ENCODE measurements around the gene MILR1.
"Not testable (repeated sequence)": the region's sequence is repeated elsewhere in the genome, so short reads cannot be mapped to it uniquely, and the experiment has no call there.

MILR1 gene

DNA sequence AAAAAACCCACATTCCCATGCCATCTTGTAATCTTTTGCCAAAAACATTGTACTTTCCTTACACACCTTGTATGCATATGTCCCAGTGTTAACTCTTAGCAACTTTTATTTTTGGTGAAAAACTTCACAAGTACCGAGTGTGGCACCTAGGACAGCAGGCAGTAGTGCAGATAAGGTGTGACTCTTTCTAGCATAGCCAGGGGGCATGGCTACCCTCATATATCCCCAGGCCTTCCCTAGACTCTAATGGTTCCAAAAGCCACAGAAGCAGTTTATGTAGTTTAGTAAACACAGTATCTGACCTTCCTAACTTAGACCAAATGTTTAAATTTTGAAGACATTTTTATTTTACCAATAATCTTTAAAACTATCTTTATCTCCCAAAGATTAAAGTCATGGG, 20.5 kb upstream of the MILR1 start:
- no peak for DNase-seq

- DNase-seq = not testable (repeated sequence)
Observed at GRCh38 chr17:64430036-64430435, 18.9 kb upstream of the MILR1 start.

DNA sequence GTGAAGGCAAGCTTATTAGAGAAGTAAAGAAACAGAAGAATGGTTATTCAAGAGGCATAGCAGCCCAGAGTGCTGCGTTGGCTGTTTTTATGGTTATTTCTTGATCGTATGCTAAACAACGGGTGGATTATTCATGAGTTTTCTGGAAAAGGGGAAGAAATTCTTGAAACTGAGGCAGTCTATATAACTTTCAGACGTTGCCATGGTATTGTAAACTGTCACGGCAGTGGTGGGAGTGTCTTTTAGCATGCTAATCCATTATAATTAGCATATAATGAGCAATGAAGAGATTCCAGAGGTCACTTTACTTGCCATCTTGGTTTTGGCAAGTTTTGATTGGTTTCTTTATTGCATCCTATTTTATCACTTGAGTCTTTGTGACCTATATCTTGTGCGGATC, 17.4 kb upstream of the MILR1 start:
- no peak for DNase-seq

- DNase-seq = no peak
Observed at GRCh38 chr17:64437944-64438525, 10.9 kb upstream of the MILR1 start.

- not testable (repeated sequence) for DNase-seq
Observed at GRCh38 chr17:64439521-64439920, 9.4 kb upstream of the MILR1 start.

- DNase-seq = no peak
Observed at GRCh38 chr17:64439956-64440355, 9.0 kb upstream of the MILR1 start.

GRCh38 chr17:64441772-64442540, 7.0 kb upstream of the MILR1 start:
- DNase-seq = no peak

GRCh38 chr17:64442541-64442971, 6.4 kb upstream of the MILR1 start:
- no peak for DNase-seq

DNA sequence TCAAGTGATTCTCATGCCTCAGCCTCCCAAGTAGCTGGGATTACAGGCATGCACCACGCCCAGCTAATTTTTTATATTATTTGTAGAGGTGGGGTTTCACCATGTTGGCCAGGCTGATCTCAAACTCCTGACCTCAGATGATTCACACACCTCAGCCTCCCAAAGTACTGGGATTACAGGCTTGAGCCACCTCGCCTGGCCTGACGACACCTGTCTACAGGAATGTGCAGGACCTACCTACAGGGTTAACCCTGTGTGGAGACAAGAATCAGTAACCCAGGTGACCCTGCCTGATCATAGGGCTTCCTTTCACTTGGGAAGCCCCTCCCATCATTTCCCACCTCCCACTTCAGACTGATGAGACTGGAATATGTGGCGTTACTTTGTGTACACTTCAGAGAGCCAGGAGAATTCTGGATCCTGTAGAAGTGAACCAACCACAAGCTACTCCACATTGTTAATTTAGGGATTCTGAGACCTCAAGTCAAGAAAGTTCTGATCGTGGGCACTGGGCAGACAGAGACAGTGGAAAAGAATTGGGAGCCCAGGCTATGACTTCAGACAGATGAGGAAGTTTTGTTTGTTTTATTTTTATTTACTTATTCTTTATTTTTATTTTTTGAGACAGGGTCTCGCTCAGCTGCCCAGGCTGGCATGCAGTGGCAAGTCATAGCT, 5.7 kb upstream of the MILR1 start:
- DNase-seq = no peak

GRCh38 chr17:64447526-64447925, 1.4 kb upstream of the MILR1 start:
- DNase-seq = no peak

- no peak for DNase-seq
Observed at GRCh38 chr17:64449545-64449944, 630 bp downstream of the MILR1 start.

DNA sequence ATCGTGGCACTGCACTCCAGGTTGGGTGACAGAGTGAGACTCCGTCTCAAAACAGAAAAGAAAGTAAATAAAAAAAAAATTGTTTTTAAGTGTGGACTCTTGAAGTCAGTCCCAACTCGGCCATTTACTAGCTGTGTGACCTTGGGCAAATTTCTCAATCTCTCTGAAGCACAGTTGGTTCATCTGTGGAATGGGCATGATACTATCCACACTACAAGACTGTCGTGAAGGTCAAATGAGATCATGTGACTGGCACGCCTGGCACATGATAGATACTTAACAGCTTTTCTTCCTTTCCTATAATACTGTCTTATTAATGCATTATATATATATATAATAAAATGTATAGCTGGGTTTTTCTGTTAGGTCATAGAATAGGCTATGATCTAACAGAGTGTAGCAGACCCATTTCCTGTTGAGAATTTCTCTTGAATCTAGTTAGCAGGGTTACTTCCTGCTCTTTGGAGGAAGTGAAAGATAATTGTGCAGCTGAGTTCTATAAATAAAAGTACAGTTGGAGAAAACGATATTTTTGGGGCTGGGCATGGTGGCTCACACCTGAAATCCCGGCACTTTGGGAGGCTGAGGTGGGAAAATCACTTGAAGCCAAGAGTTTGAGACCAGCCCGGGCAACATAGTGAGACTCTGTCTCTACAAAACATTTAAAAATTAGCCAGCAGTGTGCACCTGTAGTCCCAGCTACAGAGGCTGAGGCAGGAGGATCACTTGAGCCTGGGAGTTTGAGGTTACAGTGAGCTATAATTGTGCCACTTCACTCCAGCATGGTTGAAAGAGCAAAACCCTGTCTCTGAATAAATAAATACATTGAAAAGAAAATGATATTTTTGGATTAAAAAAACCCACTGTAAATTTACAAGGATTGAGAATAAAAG, 7.3 kb downstream of the MILR1 start:
- DNase-seq = no peak

DNA sequence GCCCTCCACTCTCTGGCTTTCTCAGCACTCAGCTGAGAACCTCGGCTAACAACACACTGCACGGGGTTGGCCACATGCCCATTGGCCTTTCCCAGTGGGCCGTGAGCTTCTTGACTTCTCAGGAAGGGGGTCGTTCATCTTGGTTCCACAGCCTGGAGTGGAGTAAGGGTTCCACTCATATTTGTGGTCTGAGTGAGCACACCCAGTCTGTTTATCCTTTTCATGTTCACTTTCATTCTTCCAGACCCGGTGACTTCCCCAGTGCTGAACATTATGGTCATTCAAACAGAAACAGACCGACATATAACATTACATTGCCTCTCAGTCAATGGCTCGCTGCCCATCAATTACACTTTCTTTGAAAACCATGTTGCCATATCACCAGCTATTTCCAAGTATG, 8.2 kb downstream of the MILR1 start:
- no peak for DNase-seq

- DNase-seq = no peak
Observed at GRCh38 chr17:64458756-64459155, 9.8 kb downstream of the MILR1 start.

GRCh38 chr17:64459284-64459747, 10.4 kb downstream of the MILR1 start:
- no peak for DNase-seq

DNA sequence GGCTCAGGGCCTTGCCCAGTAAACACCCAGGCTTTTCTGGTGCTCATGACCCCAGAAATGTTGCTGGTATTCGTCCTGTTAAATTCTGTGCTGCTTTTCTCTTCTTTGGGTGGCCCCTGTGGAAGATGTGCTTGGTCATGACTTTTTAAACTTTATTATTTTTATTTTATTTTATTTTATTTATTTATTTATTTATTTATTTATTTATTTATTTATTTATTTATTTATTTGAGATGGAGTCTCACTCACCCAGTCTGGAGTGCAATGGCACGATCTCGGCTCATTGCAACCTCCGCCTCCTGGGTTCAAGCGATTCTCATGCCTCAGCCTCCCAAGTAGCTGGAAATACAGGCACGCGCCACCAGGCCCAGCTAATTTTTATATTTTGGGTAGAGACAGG, 10.9 kb downstream of the MILR1 start:
- not testable (repeated sequence) for DNase-seq

GRCh38 chr17:64460955-64461354, 12.0 kb downstream of the MILR1 start:
- DNase-seq = no peak

DNA sequence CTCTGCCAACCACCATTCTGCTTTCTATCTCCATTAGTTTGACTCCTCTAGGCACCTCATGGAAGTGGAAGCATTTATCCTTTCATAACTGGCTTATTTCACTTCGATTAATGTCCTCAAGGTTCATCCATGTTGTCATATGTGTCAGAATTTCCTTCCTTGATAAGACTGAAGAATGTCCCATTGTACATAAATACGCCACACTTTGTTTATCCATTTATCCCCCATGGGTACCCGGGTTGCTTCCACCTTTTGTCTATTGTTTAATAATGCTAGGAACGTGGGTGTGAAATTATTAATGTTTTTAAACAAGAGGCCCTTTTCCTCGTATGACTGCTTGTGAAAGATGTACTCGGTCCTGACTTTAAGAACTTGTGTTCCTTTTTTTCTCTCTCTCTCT, 12.9 kb downstream of the MILR1 start:
- no peak for DNase-seq

DNA sequence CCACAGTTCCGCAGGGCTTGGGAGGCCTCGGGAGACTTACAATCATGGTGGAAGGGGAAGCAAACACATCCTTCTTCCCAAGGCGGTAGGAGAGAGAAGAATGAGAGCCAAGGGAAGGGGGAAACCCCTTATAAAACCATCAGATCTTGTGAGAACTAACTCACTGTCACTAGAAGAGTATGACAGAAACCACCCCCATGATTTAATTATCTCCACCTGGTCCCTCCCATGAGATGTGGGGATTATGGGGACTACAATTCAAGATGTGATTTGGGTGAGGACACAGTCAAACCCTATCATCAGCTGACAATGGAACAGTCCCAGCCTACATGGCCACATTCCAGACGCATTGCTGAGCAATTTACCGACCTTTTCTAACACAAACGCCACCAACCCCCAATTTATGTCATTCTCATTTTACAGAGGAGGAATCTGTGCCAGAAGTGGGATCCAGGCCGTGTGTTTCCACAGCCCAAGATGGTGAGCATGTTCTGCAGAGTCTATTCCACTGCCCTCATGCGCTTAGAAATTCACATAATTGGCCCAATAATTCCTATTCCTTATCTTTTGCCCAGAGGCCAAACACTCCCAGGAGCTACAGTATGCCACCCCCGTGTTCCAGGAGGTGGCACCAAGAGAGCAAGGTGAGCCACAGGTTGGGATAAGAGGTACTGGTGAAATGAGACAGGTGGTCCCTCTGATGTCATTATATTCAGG, 17.3 kb downstream of the MILR1 start:
- DNase-seq = no peak

DNA sequence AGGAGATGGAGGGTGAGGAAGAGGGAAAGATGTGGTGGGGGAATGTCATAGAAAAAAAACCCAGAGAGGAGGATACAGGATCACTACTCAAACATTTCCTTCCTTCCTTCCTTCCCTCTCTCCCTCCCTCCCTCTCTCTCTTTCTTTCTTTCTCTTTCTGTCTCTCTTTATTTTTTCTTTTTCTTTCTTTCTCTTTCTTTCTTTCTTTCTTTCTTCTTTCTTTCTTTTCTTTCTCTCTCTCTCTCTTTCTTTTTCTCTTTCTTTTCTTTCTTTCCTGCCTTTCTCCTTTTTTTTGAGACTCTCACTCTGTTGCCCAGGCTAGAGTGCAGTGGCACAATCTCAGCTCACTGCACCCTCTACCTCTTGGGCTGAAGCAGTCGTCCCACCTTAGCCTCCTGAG, 17.9 kb downstream of the MILR1 start:
- not testable (repeated sequence) for DNase-seq

DNA sequence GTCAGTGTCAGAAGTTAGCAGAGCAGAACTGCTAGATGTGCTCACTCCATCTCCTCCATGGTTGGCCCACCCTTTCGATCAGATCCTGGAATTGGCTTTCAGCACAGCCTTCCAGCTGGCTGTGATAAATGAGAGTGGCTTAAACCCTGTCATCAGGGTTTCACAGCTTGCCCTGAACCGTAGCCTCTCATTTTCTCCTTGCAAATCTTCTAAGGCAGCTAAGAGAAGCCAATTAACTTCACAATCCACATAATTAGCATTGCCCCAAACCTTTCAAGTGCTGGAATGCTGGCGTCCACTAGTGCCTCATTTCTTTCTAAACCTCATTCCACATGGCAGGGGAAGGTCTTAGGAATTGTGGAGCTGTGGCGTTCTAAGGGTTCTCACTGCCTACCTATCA, 21.7 kb downstream of the MILR1 start:
- DNase-seq = no peak

- no peak for DNase-seq
Observed at GRCh38 chr17:64471440-64471839, 22.5 kb downstream of the MILR1 start.
